Retinal pigment epithelial cell (primary cell): ENCODE data around the gene ADAMTS2.

Source experiments
- DNase-seq: peaks from one replicate; pipeline ENCODE4 v3.0.0-alpha.2; 2010; ENCODE audit warnings: low read depth
- H3K4me3 ChIP-seq: 2 replicates; pipeline ENCODE4 v1.5.1; 2011; ENCODE audit warnings: mild to moderate bottlenecking, low read length, control low read depth, moderate library complexity
- CTCF ChIP-seq: conservative IDR thresholded peaks from 2 replicates; pipeline ENCODE4 v1.5.1; 2011; ENCODE audit warnings: low read depth, low read length, control low read depth, inconsistent platforms

Gene ADAMTS2

GRCh38 chr5:179162351-179163235 is 182.7 kb downstream of the ADAMTS2 start:
- H3K4me3 ChIP-seq: no peak overlapping the region
- no peak for TF ChIP-seq CTCF
- DNase-seq: no peak

GRCh38 chr5:179161901-179162300 is 183.4 kb downstream of the ADAMTS2 start:
- no peak for TF ChIP-seq CTCF
- H3K4me3 ChIP-seq: no peak overlapping the region
- no peak for DNase-seq

- TF ChIP-seq CTCF: no peak
- H3K4me3 ChIP-seq: no peak overlapping the region
- no peak for DNase-seq
Measured at GRCh38 chr5:179160584-179160983, 184.7 kb downstream of the ADAMTS2 start.

DNA sequence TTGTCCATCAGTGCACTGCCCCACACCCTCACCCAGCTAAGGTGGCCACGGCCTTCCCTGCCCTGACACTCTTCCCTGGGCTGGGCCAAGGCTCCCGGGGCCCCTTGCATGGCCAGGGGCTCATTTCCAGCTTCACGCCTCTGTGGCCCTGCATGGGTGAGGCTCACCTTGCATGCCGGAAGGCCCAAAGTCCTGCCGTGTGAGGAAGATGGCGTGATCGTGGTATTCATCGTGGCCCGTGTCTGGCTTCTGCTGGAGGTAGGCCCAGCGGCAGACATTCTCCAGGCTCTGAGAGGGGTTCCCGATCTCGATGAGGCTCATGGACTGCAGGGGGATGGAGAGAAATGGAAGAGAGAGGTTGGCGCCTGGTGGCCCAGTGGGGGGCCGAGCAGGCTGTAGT is 186.7 kb downstream of the ADAMTS2 start:
- DNase-seq: no peak
- no peak overlapping the region for H3K4me3 ChIP-seq
- no peak for TF ChIP-seq CTCF

- TF ChIP-seq CTCF: no peak
- no peak for DNase-seq
- H3K4me3 ChIP-seq: no peak overlapping the region
Measured at GRCh38 chr5:179154991-179155955, 190.0 kb downstream of the ADAMTS2 start.

DNA sequence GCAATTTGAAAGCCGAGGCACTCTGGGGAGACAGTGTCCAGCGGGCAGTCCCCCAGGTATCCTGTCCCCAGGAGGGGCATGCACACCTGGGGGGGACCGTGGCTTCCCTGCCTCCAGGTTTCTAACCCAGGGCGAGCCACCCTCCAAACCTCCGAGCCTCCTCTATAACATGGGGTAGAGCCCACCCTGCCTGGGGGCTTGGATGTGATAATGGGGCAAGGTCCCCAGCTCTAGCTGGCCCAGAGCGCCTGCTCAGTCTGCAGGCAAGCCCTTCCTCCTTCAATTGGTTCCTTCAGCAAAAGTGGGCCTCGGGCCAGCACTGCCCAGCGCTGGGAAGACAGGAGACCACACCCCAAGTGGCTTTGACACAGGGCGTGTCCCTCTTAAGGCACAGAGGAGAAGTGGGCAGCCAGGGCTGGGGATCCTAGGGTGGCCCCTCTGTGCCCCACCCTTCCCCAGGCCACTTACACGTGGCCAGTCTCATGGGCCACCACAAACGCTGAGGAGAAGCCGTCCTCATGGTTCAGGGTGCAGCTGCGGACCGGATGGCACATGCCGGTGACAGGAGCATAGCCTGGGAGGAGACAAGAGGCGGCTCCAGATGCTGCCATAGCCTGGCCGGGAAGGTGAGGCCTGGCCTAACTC is 190.8 kb downstream of the ADAMTS2 start:
- no peak for TF ChIP-seq CTCF
- H3K4me3 ChIP-seq: no peak overlapping the region
- no peak for DNase-seq
